Measurements from ENCODE around the gene FURIN. TPM values are rescaled to one million over a fixed set of nuclear protein-coding genes. Genes with fewer than 3 reads are reported as not detected.

FURIN gene
- total and polyA plus RNA-seq, 2 donors (not counting 1 experiment from before 2014, with no cell fraction given): 19.4 to 27.9 TPM

GRCh38 chr15:90836296-90836871 is 32.0 kb upstream of the FURIN start:
- Histone ChIP-seq H2AFZ (ENCODE audit: low read length) (no peak overlapping the region), H4K20me1 (ENCODE audit: control insufficient read depth, extremely low read depth, insufficient read depth, low read length) (no peaks in the 10 kb centered on the region), H3K79me2 (ENCODE audit: control insufficient read depth, insufficient read depth, low read length) (no peaks in the 10 kb centered on the region), H3K27ac (ENCODE audit: insufficient read depth, low read length) (no peak overlapping the region), H3K4me1 (ENCODE audit: control insufficient read depth, extremely low read depth, insufficient read depth, low read length) (peaks cover 2% of the 10 kb centered on the region), H3K9me3 (ENCODE audit: control insufficient read depth, insufficient read depth, low read depth, low read length) (no peaks in the 10 kb centered on the region), H3K4me2 (ENCODE audit: extremely low read depth, insufficient read depth, low read length) (no peak overlapping the region), H3K4me3 (replicated peaks in 1 of 4; ENCODE audit: control extremely low read depth in 1 of 4, insufficient read depth in 1 of 4, low read depth in 3 of 4, low read length in 4 of 4) (no peak overlapping the region), H3K27me3 (ENCODE audit: control insufficient read depth, insufficient read depth, low read length) (no peaks in the 10 kb centered on the region), H3K36me3 (ENCODE audit: control insufficient read depth, insufficient read depth, low read length) (no peaks in the 10 kb centered on the region), H3K9ac (ENCODE audit: insufficient read depth, low read length) (no peak overlapping the region)
- peak; percentile 68 to 81 for DNase-seq (ENCODE audit: low read depth in 2 of 2)
- TF ChIP-seq EZH2 (IDR thresholded peaks at IDR 0.05; ENCODE audit: low read length, missing control alignments) (no peak), CTCF (conservative IDR thresholded peaks at IDR 0.05 in 1 of 2, IDR thresholded peaks at IDR 0.05 in 1 of 2; ENCODE audit: low read depth in 1 of 2, low read length in 2 of 2) (no peak)

GRCh38 chr15:90837094-90837493 is 31.3 kb upstream of the FURIN start:
- no peak for DNase-seq (ENCODE audit: low read depth in 2 of 2)
- Histone ChIP-seq H3K9ac (ENCODE audit: insufficient read depth, low read length) (no peak overlapping the region), H3K36me3 (ENCODE audit: control insufficient read depth, insufficient read depth, low read length) (no peaks in the 10 kb centered on the region), H3K4me3 (replicated peaks in 1 of 4; ENCODE audit: control extremely low read depth in 1 of 4, insufficient read depth in 1 of 4, low read depth in 3 of 4, low read length in 4 of 4) (no peak overlapping the region), H3K9me3 (ENCODE audit: control insufficient read depth, insufficient read depth, low read depth, low read length) (no peaks in the 10 kb centered on the region), H3K27ac (ENCODE audit: insufficient read depth, low read length) (no peak overlapping the region), H4K20me1 (ENCODE audit: control insufficient read depth, extremely low read depth, insufficient read depth, low read length) (no peaks in the 10 kb centered on the region), H3K79me2 (ENCODE audit: control insufficient read depth, insufficient read depth, low read length) (no peaks in the 10 kb centered on the region), H3K4me2 (ENCODE audit: extremely low read depth, insufficient read depth, low read length) (no peak overlapping the region), H2AFZ (ENCODE audit: low read length) (no peak overlapping the region), H3K27me3 (ENCODE audit: control insufficient read depth, insufficient read depth, low read length) (no peaks in the 10 kb centered on the region), H3K4me1 (ENCODE audit: control insufficient read depth, extremely low read depth, insufficient read depth, low read length) (peaks cover 2% of the 10 kb centered on the region)
- TF ChIP-seq EZH2 (IDR thresholded peaks at IDR 0.05; ENCODE audit: low read length, missing control alignments) (no peak), CTCF (conservative IDR thresholded peaks at IDR 0.05 in 1 of 2, IDR thresholded peaks at IDR 0.05 in 1 of 2; ENCODE audit: low read depth in 1 of 2, low read length in 2 of 2) (no peak)

- H3K79me2 ChIP-seq (ENCODE audit: control insufficient read depth, insufficient read depth, low read length): no peaks in the 10 kb centered on the region
- no peaks in the 10 kb centered on the region for H4K20me1 ChIP-seq (ENCODE audit: control insufficient read depth, extremely low read depth, insufficient read depth, low read length)
- H3K36me3 ChIP-seq (ENCODE audit: control insufficient read depth, insufficient read depth, low read length): no peaks in the 10 kb centered on the region
- no peaks in the 10 kb centered on the region for H3K9me3 ChIP-seq (ENCODE audit: control insufficient read depth, insufficient read depth, low read depth, low read length)
- no peaks in the 10 kb centered on the region for H3K27me3 ChIP-seq (ENCODE audit: control insufficient read depth, insufficient read depth, low read length)
- no peak overlapping the region for H3K9ac ChIP-seq (ENCODE audit: insufficient read depth, low read length)
- no peak overlapping the region for H3K4me2 ChIP-seq (ENCODE audit: extremely low read depth, insufficient read depth, low read length)
- TF ChIP-seq EZH2 (IDR thresholded peaks at IDR 0.05; ENCODE audit: low read length, missing control alignments) (no peak), CTCF (conservative IDR thresholded peaks at IDR 0.05 in 1 of 2, IDR thresholded peaks at IDR 0.05 in 1 of 2; ENCODE audit: low read depth in 1 of 2, low read length in 2 of 2) (no peak)
- no peak overlapping the region for H3K27ac ChIP-seq (ENCODE audit: insufficient read depth, low read length)
- DNase-seq (ENCODE audit: low read depth in 2 of 2): no peak
- H3K4me1 ChIP-seq (ENCODE audit: control insufficient read depth, extremely low read depth, insufficient read depth, low read length): peaks cover 2% of the 10 kb centered on the region
- no peak overlapping the region for H2AFZ ChIP-seq (ENCODE audit: low read length)
- no peak overlapping the region for H3K4me3 ChIP-seq (replicated peaks in 1 of 4; ENCODE audit: control extremely low read depth in 1 of 4, insufficient read depth in 1 of 4, low read depth in 3 of 4, low read length in 4 of 4)
Measured at GRCh38 chr15:90838139-90838538, 30.2 kb upstream of the FURIN start.

Data from fibroblast of lung (primary cell).